Aorta (tissue), 5 donors: Measurements from ENCODE around the gene SMIM41. TPM values are rescaled to one million over a fixed set of nuclear protein-coding genes. Genes with fewer than 3 reads are reported as not detected.

Experiments used
- ATAC-seq: fragments of 200-7000 bp; cut with Tn5 transposase; one replicate; pipeline ENCODE4 v1.9.1; 2022; ENCODE audit warnings: moderate library complexity; ENCODE audit not compliant: low FRiP score
- DNase-seq, 2 donors: peaks; one replicate each; pipeline ENCODE4 v3.0.0-alpha.2; 2020
- H3K27ac ChIP-seq, 2 donors: one replicate each; pipeline ENCODE4 v1.5.1; 2013; ENCODE audit warnings: low read length in 2 of 2, mild to moderate bottlenecking in 2 of 2, moderate library complexity in 2 of 2, control low read depth in 1 of 2, inconsistent platforms in 1 of 2, low read depth in 1 of 2
- H3K27me3 ChIP-seq, 2 donors: one replicate each; pipeline ENCODE4 v1.6.1; 2013; ENCODE audit warnings: control low read depth in 1 of 2, low read length in 1 of 2, mild to moderate bottlenecking in 1 of 2, moderate library complexity in 1 of 2; ENCODE audit not compliant: insufficient read depth in 2 of 2, control insufficient read depth in 1 of 2
- H3K36me3 ChIP-seq, 2 donors: one replicate each; pipeline ENCODE4 v1.6.1; 2013; ENCODE audit warnings: control low read depth in 1 of 2, low read length in 1 of 2, mild to moderate bottlenecking in 1 of 2; ENCODE audit not compliant: insufficient read depth in 2 of 2, control insufficient read depth in 1 of 2
- H3K4me1 ChIP-seq, 2 donors: one replicate each; pipeline ENCODE4 v1.6.1; 2013; ENCODE audit warnings: low read length in 2 of 2, control low read depth in 1 of 2, mild to moderate bottlenecking in 1 of 2, moderate library complexity in 1 of 2; ENCODE audit not compliant: insufficient read depth in 2 of 2, control insufficient read depth in 1 of 2
- H3K4me3 ChIP-seq, 2 donors: one replicate each; pipeline ENCODE4 v1.5.1; 2013; ENCODE audit warnings: low read length in 2 of 2, control low read depth in 1 of 2, mild to moderate bottlenecking in 1 of 2
- H3K9me3 ChIP-seq: one replicate; pipeline ENCODE4 v1.6.1; 2013; ENCODE audit warnings: mild to moderate bottlenecking, low read length; ENCODE audit not compliant: control insufficient read depth
- WGBS, 2 donors: extraction: QIAGEN DNeasy Blood & Tissue Kit; methylation state at CpG; one replicate each; pipeline ENCODE4 v1.1.7; 2013; 5-methylcytosine and 5-hydroxymethylcytosine counted together
- intact Hi-C, 2 donors: fragments of 100-400 bp; cut with DNase I; formaldehyde crosslinking; loops; one replicate each; pipeline versions ENCODE4 v1.14.2 to v1.15.0; 2022
- long read RNA-seq, 2 donors: library from polyadenylated mRNA; unstranded; transcript quantifications; one replicate each; pipeline ENCODE4 v2.0.0, GENCODE V29; 2020 to 2021
- polyA plus RNA-seq, 2 donors: library from polyadenylated mRNA; stranded (reverse); fragments of 200-250 nt; gene quantifications; one replicate each; pipeline ENCODE4 v1.2.3, GENCODE V29; 2013
- total RNA-seq, 2 donors: library from RNA; stranded (reverse); fragmentation: NEBNext Ultra II Directional; extraction: Animal tissue kit (Norgen Biotek cat#: 25700); gene quantifications; one replicate each; pipeline ENCODE4 v1.2.1, GENCODE V29; 2021
- donor health status: healthy with polysubstance abuse.
- donor health status: Bipolar disorder and iron deficiency.
- donor health status: DM: no; HTN: no; CAD: no.
- donor health status: DM: no; HTN: no; CAD: no.
- donor health status: DM: yes; HTN: yes; CAD: no.

SMIM41 gene
- total RNA-seq: under 1 TPM in 1 of 2 donors, not detected in 1; 0.84 TPM
- polyA plus RNA-seq: not detected
- long read RNA-seq, donor 1: 0 reads
- long read RNA-seq, donor 2, partial matches to known transcripts: 0 of 1 reads
- long read RNA-seq, donor 2, other reads (novel, unspliced or antisense): 0 of 1 reads

DNA sequence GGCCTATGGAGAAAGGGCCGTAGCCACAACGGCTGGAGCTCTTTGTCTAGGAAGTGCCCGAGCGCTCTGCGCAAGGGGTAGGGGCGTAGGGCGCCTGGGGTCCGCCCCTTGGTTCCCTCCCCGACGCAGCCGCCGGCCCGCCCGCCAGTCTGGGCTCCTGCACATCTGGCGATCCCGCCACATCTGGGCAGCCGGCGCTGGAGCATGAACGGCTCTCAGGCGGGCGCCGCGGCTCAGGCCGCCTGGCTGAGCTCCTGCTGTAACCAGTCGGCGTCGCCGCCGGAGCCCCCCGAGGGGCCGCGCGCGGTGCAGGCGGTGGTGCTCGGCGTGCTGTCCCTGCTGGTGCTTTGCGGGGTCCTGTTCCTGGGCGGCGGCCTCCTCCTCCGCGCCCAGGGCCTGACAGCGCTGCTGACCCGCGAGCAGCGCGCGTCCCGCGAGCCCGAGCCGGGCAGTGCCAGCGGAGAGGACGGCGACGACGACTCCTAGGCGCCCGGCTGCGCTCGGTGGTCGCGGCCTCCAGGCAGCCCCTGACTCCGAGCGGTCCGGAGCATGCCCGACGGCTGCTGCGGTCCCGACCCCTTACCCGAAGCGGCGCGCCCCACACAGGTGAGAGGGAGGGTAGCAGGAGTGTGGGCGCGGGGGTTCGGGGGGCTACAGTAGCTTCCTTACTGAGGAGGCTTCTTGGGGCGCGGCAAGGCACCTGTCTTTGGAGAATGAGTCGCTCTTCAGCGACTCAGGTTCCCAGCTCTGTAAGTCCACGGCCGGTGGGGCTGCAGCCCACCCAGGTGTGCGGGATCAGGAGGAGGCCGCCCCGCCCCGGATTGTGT is at the start of gene SMIM41:
Gene SMIM41, plus strand, starts transcription at position 129 of the 827 bp plus-strand sequence. Its CDS starts 76 bp downstream, at position 205.
- no peaks in the 10 kb centered on the region for H3K4me1 ChIP-seq
- intact Hi-C loops: no loop called here
- H3K9me3 ChIP-seq: no peaks in the 10 kb centered on the region
- ATAC-seq (no peak), DNase-seq (peak; percentile 40 to 74)
- WGBS, 2 donors: 74 to 80% methylated on average over 85 to 87 of the region's 87 CpGs
- peaks cover 0 to 9% of the 10 kb centered on the region in 2 donors for H3K36me3 ChIP-seq
- no peaks in the 10 kb centered on the region for H3K27me3 ChIP-seq
- H3K27ac ChIP-seq: no peak within 1 kb of the TSS
- no peak within 1 kb of the TSS for H3K4me3 ChIP-seq

DNA sequence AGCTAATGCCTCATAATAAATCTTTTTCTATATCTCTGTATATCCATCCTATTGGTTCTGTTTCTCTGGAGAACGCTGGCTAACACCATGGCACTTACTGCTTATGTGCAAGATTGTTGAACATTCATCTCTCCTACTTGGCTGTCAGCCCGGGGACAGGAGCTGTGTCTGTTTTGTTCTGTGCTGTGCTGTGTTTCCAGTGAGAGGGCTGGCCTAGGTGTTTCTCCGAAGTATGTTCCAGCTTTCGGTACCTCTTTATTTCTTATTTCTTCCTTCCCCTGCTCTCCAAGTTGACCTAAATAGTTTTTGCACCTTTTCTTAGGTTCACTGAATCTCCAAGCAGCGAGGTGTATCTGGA is 47.1 kb upstream of the SMIM41 start:
- no peaks in the 10 kb centered on the region for H3K36me3 ChIP-seq
- no peak overlapping the region for H3K4me3 ChIP-seq
- ATAC-seq: peak; percentile 66
- peak overlapping the region; percentile 22 to 78 for H3K27ac ChIP-seq
- 1 to 2% methylated on average over 5 of the region's 5 CpGs for WGBS, 2 donors
- H3K9me3 ChIP-seq: no peaks in the 10 kb centered on the region
- peaks cover 0 to 4% of the 10 kb centered on the region in 2 donors for H3K4me1 ChIP-seq
- peak; percentile 73 to 81 for DNase-seq
- intact Hi-C loops: loop anchor here (2.0 kb wide), 2 partner anchors 18 to 38 kb away; partner anchors contain the start of gene NR4A1 (in 1 of the 2)
- H3K27me3 ChIP-seq: no peaks in the 10 kb centered on the region

DNA sequence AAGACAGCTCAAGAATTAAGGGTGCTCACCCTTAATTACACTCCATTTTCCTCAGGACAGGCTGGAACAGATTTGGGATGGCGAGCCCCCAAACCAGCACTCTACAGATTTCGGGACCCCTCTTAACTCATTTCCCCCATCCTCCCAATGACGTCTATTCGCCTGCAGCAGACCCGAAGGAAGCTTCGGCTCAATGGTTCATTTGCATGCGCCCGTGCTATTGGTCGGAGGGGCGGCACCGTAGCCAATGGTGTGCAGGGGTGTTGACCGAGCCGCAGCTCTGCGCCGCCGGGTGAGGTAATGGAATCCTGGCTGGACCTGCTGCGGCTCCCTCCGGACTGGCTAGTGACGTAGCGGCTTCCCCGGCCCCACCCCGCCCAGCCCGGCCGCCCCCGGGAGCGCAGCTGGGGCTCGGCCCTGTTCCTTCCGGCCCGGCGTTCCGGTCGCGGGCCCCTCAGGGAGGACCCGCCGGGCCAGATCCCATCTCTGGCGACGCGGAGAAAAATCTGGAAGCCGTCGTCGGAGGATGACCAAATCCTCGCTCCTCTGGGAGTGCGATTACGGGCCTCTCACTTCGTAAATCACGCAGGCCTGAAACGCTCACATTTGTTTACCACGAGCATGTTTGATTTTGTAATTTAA is 46.6 kb upstream of the SMIM41 start:
- DNase-seq (peak; percentile 99), ATAC-seq (peak; percentile 95)
- 0% methylated on average over 48 of the region's 48 CpGs for WGBS, 2 donors
- Histone ChIP-seq H3K4me3 (peak overlapping the region in 1 of 2 donors; percentile 12), H3K27ac (peak overlapping the region; percentile 80 to 89), H3K36me3 (no peaks in the 10 kb centered on the region), H3K4me1 (peaks cover 0 to 4% of the 10 kb centered on the region in 2 donors), H3K9me3 (no peaks in the 10 kb centered on the region), H3K27me3 (no peaks in the 10 kb centered on the region)
- intact Hi-C loops: loop anchor here (2.0 kb wide), 2 partner anchors 18 to 38 kb away; partner anchors contain the start of gene NR4A1 (in 1 of the 2)

DNA sequence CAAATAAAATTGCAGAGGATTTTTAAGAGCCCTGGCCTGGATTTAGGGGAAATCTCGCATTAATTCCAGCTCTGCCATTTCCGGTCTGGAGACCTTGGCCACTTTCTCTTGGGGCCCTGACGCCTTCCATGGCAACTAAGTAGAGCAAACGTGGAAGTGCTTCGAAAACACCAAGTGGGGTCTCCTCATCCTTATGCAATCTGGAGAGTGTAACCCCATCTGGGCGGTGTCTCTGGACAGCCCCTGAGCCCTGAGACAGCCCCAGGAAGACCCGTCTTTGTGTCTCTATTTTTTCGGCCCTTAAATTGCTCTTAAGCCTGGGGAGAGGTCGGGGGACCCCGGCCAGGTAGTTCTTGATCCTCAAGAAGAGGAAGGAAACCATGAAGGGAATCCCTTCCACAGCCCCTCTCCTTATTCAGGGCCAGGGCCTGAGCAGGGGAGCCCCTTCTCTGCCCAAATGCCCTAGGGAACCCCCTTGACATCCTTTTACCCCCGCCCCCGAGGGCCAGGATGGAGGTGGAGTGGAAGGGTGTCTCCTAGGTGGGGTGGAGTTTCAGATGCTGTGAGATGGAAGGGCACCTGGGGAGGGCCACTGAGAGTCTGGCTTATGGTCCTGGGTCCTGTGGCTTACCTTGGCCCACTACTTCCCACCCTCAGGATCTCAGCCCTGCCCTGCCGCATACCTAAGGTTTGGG is 45.9 kb upstream of the SMIM41 start:
- intact Hi-C loops: loop anchor here (2.0 kb wide), 2 partner anchors 17 to 37 kb away; partner anchors contain the start of gene NR4A1 (in 1 of the 2)
- no peaks in the 10 kb centered on the region for H3K9me3 ChIP-seq
- H3K4me3 ChIP-seq: peak overlapping the region in 1 of 2 donors; percentile 12
- peak overlapping the region; percentile 80 to 89 for H3K27ac ChIP-seq
- DNase-seq (peak in 1 of 2 donors; percentile 73), ATAC-seq (peak; percentile 2)
- peaks cover 0 to 4% of the 10 kb centered on the region in 2 donors for H3K4me1 ChIP-seq
- H3K36me3 ChIP-seq: no peaks in the 10 kb centered on the region
- WGBS, 2 donors: 69 to 70% methylated on average over 13 of the region's 13 CpGs
- H3K27me3 ChIP-seq: no peaks in the 10 kb centered on the region

DNA sequence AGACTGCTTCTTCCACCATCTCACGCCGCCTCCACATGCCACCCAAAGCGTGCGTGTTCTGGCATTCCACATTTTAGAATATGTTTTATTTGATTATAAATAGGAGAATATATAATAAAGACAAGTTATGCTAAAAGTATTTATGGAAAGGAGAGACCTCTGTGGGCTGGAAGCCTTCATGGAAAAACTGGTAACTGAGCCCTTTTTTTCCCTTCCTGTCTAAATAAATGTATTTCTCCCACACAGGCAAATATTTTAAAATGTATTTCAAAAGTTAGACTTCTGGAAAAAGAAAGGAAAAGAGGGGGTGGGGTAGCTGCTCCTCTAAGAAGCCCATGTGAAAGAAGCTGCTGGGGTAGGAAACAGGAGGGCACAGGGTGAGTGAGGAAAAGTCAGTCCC is 44.3 kb upstream of the SMIM41 start:
- ATAC-seq (no peak), DNase-seq (no peak)
- no peak overlapping the region for H3K27ac ChIP-seq
- H3K4me3 ChIP-seq: no peak overlapping the region
- 65 to 67% methylated on average over 4 of the region's 4 CpGs for WGBS, 2 donors
- intact Hi-C loops: no loop called here
- peaks cover 0 to 4% of the 10 kb centered on the region in 2 donors for H3K4me1 ChIP-seq
- H3K36me3 ChIP-seq: no peaks in the 10 kb centered on the region
- H3K9me3 ChIP-seq: no peaks in the 10 kb centered on the region
- H3K27me3 ChIP-seq: no peaks in the 10 kb centered on the region

DNA sequence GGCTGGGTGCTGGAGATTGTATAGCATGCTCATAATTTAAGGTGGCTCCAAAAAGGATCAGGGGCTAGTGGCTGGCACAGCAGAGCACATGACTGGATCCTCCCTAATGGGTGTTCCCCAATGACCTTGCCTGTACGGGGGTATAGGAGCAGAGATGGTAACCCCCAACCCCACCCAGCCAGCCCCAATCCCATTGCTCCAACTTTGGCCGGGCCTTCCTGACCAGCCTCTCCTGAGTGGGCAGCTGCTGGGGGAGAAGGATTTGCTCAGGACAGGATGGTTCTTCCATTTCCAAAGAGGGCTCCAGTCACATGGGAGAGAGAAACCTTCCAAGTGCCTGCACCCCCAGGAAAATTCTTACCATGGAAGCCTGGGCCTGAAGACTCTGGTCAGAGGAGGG is 43.6 kb upstream of the SMIM41 start:
- 59 to 74% methylated on average over 2 of the region's 2 CpGs for WGBS, 2 donors

DNA sequence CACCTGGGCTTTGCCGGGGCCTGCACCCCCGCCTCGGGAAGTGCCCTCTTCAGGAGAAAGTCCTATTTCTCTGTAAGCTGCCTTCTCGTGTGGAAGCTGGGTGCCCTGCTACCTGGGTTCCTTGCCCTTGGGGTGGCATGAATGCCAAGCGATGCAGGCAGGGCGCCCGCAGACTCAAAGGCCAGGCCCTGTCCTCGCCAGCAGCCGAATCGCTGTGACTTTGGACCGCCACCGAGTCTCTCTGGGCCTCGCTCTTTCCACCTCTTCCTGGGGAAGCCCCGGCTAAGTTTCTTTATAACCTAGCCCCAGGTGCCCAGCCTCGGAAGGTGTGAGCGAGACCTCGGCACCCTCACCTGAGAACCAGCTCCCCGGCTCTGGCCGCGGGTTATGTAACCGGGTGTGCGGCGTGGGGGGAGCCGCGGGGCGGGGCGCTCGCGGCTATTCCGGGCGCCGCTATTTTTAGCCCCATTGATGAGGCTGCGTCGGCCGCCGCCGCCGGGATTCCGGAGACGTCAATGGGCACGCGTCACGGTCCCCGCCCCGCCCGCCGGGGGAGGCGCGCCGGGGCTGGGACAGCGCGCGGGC is 42.8 kb upstream of the SMIM41 start:
- peak; percentile 73 for ATAC-seq
- Histone ChIP-seq H3K4me3 (peak overlapping the region; percentile 51 to 87), H3K9me3 (no peaks in the 10 kb centered on the region), H3K27ac (peak overlapping the region in 1 of 2 donors; percentile 74), H3K27me3 (no peaks in the 10 kb centered on the region), H3K36me3 (no peaks in the 10 kb centered on the region), H3K4me1 (peaks cover 0 to 4% of the 10 kb centered on the region in 2 donors)
- intact Hi-C loops: no loop called here
- DNase-seq: peak; percentile 92 to 97
- 6 to 7% methylated on average over 51 to 53 of the region's 53 CpGs for WGBS, 2 donors

More for the DNA sequence above, 43.6 kb upstream of the SMIM41 start:
- intact Hi-C loops: no loop called here
- peaks cover 0 to 4% of the 10 kb centered on the region in 2 donors for H3K4me1 ChIP-seq
- peak in 1 of 2 donors; percentile 49 for DNase-seq
- no peak overlapping the region for H3K4me3 ChIP-seq
- H3K9me3 ChIP-seq: no peaks in the 10 kb centered on the region
- no peak for ATAC-seq
- no peaks in the 10 kb centered on the region for H3K27me3 ChIP-seq
- no peaks in the 10 kb centered on the region for H3K36me3 ChIP-seq
- H3K27ac ChIP-seq: peak overlapping the region; percentile 20 to 30
